Occipital lobe (tissue), 2 donors: ENCODE measurements around the gene EHMT2. TPM values are rescaled to one million over a fixed set of nuclear protein-coding genes. Genes with fewer than 3 reads are reported as not detected.
"Not testable (repeated sequence)": the region's sequence is repeated elsewhere in the genome, so short reads cannot be mapped to it uniquely, and the experiment has no call there.

Experiments
- DNase-seq: peaks from one replicate; lab custom pipeline; 2025; lab: John Stamatoyannopoulos, UW
- total RNA-seq: library from RNA; depleted of rRNA; stranded (reverse); fragments of >200 nt; gene quantifications from one replicate; pipeline ENCODE4 v1.2.3, GENCODE V29; 2014

The EHMT2 gene
- total RNA-seq = 83.9 TPM

- peak; percentile 86 for DNase-seq
Observed at GRCh38 chr6:31897612-31898382, at the start of gene EHMT2. Gene EHMT2, minus strand, starts transcription at chr6:31897698. Its CDS starts 21 bp downstream, at chr6:31897677.

- no peak for DNase-seq
Observed at GRCh38 chr6:31947070-31947675, 49.7 kb upstream of the EHMT2 start.

- DNase-seq = no peak
Observed at GRCh38 chr6:31946370-31946885, 48.9 kb upstream of the EHMT2 start.

- DNase-seq = no peak
Observed at GRCh38 chr6:31945507-31946369, 48.2 kb upstream of the EHMT2 start, which contains the start of gene CFB. Gene CFB, plus strand, starts transcription at chr6:31946095. Its CDS starts 127 bp downstream, at chr6:31946222.

GRCh38 chr6:31945154-31945506 lies 47.6 kb upstream of the EHMT2 start:
- DNase-seq = no peak

- DNase-seq = no peak
Observed at GRCh38 chr6:31943742-31944141, 46.2 kb upstream of the EHMT2 start.

GRCh38 chr6:31940256-31940664 lies 42.8 kb upstream of the EHMT2 start:
- no peak for DNase-seq

GRCh38 chr6:31935823-31936222 lies 38.3 kb upstream of the EHMT2 start:
- no peak for DNase-seq

- no peak for DNase-seq
Observed at GRCh38 chr6:31935021-31935420, 37.5 kb upstream of the EHMT2 start.

- no peak for DNase-seq
Observed at GRCh38 chr6:31933537-31933936, 36.0 kb upstream of the EHMT2 start.

GRCh38 chr6:31932137-31932536 lies 34.6 kb upstream of the EHMT2 start:
- not testable (repeated sequence) for DNase-seq

GRCh38 chr6:31930962-31931361 lies 33.5 kb upstream of the EHMT2 start:
- no peak for DNase-seq

- no peak for DNase-seq
Observed at GRCh38 chr6:31928672-31928939, 31.1 kb upstream of the EHMT2 start.

GRCh38 chr6:31927863-31928671 lies 30.6 kb upstream of the EHMT2 start:
- no peak for DNase-seq

GRCh38 chr6:31927242-31927862 lies 29.9 kb upstream of the EHMT2 start, which contains the start of gene C2:
Gene C2, plus strand, starts transcription at chr6:31927717. Its CDS starts 36 bp downstream, at chr6:31927753.
- no peak for DNase-seq

- DNase-seq = no peak
Observed at GRCh38 chr6:31922942-31923341, 25.4 kb upstream of the EHMT2 start.

- no peak for DNase-seq
Observed at GRCh38 chr6:31920811-31921210, 23.3 kb upstream of the EHMT2 start.

- DNase-seq = no peak
Observed at GRCh38 chr6:31919624-31920303, 22.3 kb upstream of the EHMT2 start.

GRCh38 chr6:31918069-31918720 lies 20.7 kb upstream of the EHMT2 start:
- no peak for DNase-seq

GRCh38 chr6:31915756-31916155 lies 18.3 kb upstream of the EHMT2 start:
- DNase-seq = no peak
